IMR-90 (cell line): Measurements from ENCODE around the gene ARHGAP24. TPM values are rescaled to one million over a fixed set of nuclear protein-coding genes. Genes with fewer than 3 reads are reported as not detected.

Source experiments
- ATAC-seq: fragments of 200-7000 bp; cut with Tn5 transposase; 2 replicates; pipeline ENCODE4 v1.9.1; 2020; ENCODE audit warnings: low read depth, mild to moderate bottlenecking, moderate library complexity
- BruUV-seq: library from RNA; stranded (reverse); fragments of 400-500 nt; replicated peaks from 2 replicates; lab custom pipeline; 2021; lab: Mats Ljungman, UMichigan
- CTCF ChIA-PET: fragments of 300-600 bp; formaldehyde crosslinking; extraction: SDS; loops from one replicate; lab custom pipeline; 2021; ENCODE audit warnings: antibody characterized with exemption; lab: Yijun Ruan, JAX
- POLR2A ChIA-PET: fragments of 300-600 bp; sonication (Branson Sonifier 250); formaldehyde crosslinking; loops from one replicate; lab custom pipeline; 2022; ENCODE audit warnings: antibody characterized with exemption; ENCODE audit not compliant: unreplicated experiment; lab: Charles Lee
- DNase-seq: peaks from one replicate; pipeline ENCODE4 v3.0.0; 2013
- H2AFZ ChIP-seq: replicated peaks from 2 replicates; pipeline ENCODE3; 2013; ENCODE audit warnings: low read length, mild to moderate bottlenecking; ENCODE audit not compliant: poor library complexity
- H2AK5ac ChIP-seq: 2 replicates; pipeline ENCODE4 v1.6.1; 2013; ENCODE audit warnings: low read depth, low read length, inconsistent platforms
- H2AK9ac ChIP-seq: replicated peaks from 2 replicates; pipeline ENCODE3; 2013; ENCODE audit warnings: mild to moderate bottlenecking, low read depth, low read length, moderate library complexity; ENCODE audit not compliant: poor library complexity
- H2BK120ac ChIP-seq: 2 replicates; pipeline ENCODE4 v1.6.1; 2013; ENCODE audit warnings: low read depth, low read length, inconsistent platforms
- H2BK15ac ChIP-seq: 3 replicates; pipeline ENCODE4 v1.6.1; 2013; ENCODE audit warnings: low read depth, low read length, inconsistent platforms
- H2BK20ac ChIP-seq: 2 replicates; pipeline ENCODE4 v1.6.1; 2013; ENCODE audit warnings: low read depth, mild to moderate bottlenecking, inconsistent platforms, low read length, moderate library complexity
- H2BK5ac ChIP-seq: 2 replicates; pipeline ENCODE4 v1.6.1; 2013; ENCODE audit warnings: mild to moderate bottlenecking, low read depth, low read length, inconsistent platforms; ENCODE audit not compliant: poor library complexity, severe bottlenecking
- H3K14ac ChIP-seq: replicated peaks from 2 replicates; pipeline ENCODE4 v1.6.1; 2013; ENCODE audit warnings: low read depth, low read length, inconsistent platforms
- H3K18ac ChIP-seq: 2 replicates; pipeline ENCODE4 v1.6.1; 2013; ENCODE audit warnings: low read depth, low read length, control low read depth
- H3K23ac ChIP-seq: 2 replicates; pipeline ENCODE4 v1.6.1; 2013; ENCODE audit warnings: low read depth, low read length, inconsistent platforms
- H3K27ac ChIP-seq: 2 replicates; pipeline ENCODE4 v1.5.1; 2013; ENCODE audit warnings: mild to moderate bottlenecking, control low read depth, low read length; ENCODE audit not compliant: insufficient read depth
- H3K27me3 ChIP-seq: 2 replicates; pipeline ENCODE4 v1.6.1; 2013; ENCODE audit warnings: low read length; ENCODE audit not compliant: control insufficient read depth, insufficient read depth
- H3K36me3 ChIP-seq: 2 replicates; pipeline ENCODE4 v1.6.1; 2013; ENCODE audit warnings: low read length, mixed read lengths; ENCODE audit not compliant: control insufficient read depth, insufficient read depth
- H3K4ac ChIP-seq: 2 replicates; pipeline ENCODE4 v1.6.1; 2013; ENCODE audit warnings: low read depth, low read length, inconsistent platforms
- H3K4me1 ChIP-seq: 2 replicates; pipeline ENCODE4 v1.6.1; 2013; ENCODE audit warnings: low read length, mixed read lengths; ENCODE audit not compliant: control insufficient read depth, insufficient read depth
- H3K4me2 ChIP-seq: 2 replicates; pipeline ENCODE4 v1.6.1; 2013; ENCODE audit warnings: low read depth, mild to moderate bottlenecking, control low read depth, low read length, moderate library complexity
- H3K4me3 ChIP-seq: 2 replicates; pipeline ENCODE4 v1.5.1; 2013; ENCODE audit warnings: low read depth, mild to moderate bottlenecking, control low read depth, low read length, moderate library complexity; ENCODE audit not compliant: insufficient read depth
- H3K56ac ChIP-seq: 2 replicates; pipeline ENCODE4 v1.6.1; 2013; ENCODE audit warnings: low read length, inconsistent platforms; ENCODE audit not compliant: insufficient read depth; ENCODE audit errors: extremely low read depth
- H3K79me1 ChIP-seq, 2 experiments: 2 replicates each; pipeline ENCODE4 v1.6.1; 2013; ENCODE audit warnings: low read length in 2 of 2, inconsistent platforms in 1 of 2, low read depth in 1 of 2
- H3K9ac ChIP-seq: 2 replicates; pipeline ENCODE4 v1.6.1; 2013; ENCODE audit warnings: low read depth, low read length, control low read depth
- H3K9me1 ChIP-seq: 2 replicates; pipeline ENCODE4 v1.6.1; 2013; ENCODE audit warnings: low read length, inconsistent platforms; ENCODE audit not compliant: insufficient read depth
- H3K9me3 ChIP-seq: 2 replicates; pipeline ENCODE4 v1.6.1; 2013; ENCODE audit warnings: low read length; ENCODE audit not compliant: control insufficient read depth, insufficient read depth
- H4K20me1 ChIP-seq: 2 replicates; pipeline ENCODE4 v1.6.1; 2013; ENCODE audit warnings: low read length, inconsistent platforms; ENCODE audit not compliant: insufficient read depth
- H4K5ac ChIP-seq: 2 replicates; pipeline ENCODE4 v1.6.1; 2013; ENCODE audit warnings: mild to moderate bottlenecking, low read depth, low read length, control low read depth
- H4K8ac ChIP-seq, 2 experiments: 2 replicates each; pipeline ENCODE4 v1.6.1; 2013; ENCODE audit warnings: low read depth in 2 of 2, low read length in 2 of 2, control low read depth in 1 of 2, inconsistent platforms in 1 of 2
- H4K91ac ChIP-seq: 2 replicates; pipeline ENCODE4 v1.6.1; 2013; ENCODE audit warnings: low read depth, low read length, inconsistent platforms; ENCODE audit not compliant: insufficient read depth
- BHLHE40 ChIP-seq: fragments of 150-350 bp; IDR thresholded peaks from 2 replicates; pipeline ENCODE4 v1.6.1; 2016; ENCODE audit warnings: mild to moderate bottlenecking, low read depth, low read length
- CEBPB ChIP-seq: IDR thresholded peaks from 2 replicates; pipeline ENCODE4 v1.6.1; 2012; ENCODE audit warnings: low read depth, low read length, improper control_type of control experiment
- CHD1 ChIP-seq: IDR thresholded peaks from 2 replicates; pipeline ENCODE4 v1.6.1; 2012; ENCODE audit warnings: low read depth, low read length, improper control_type of control experiment
- CTCF ChIP-seq: conservative IDR thresholded peaks from 2 replicates; pipeline ENCODE4 v1.5.1; 2012; ENCODE audit warnings: mild to moderate bottlenecking, low read depth, low read length, improper control_type of control experiment
- ELK1 ChIP-seq: fragments of 150-350 bp; IDR thresholded peaks from 2 replicates; pipeline ENCODE4 v1.6.1; 2016; ENCODE audit warnings: low read depth, mild to moderate bottlenecking, low read length, moderate library complexity, borderline replicate concordance
- FOS ChIP-seq: fragments of 150-350 bp; IDR thresholded peaks from 2 replicates; pipeline ENCODE4 v1.6.1; 2016; ENCODE audit warnings: low read depth, low read length
- MAFK ChIP-seq: IDR thresholded peaks from 2 replicates; pipeline ENCODE4 v1.6.1; 2012; ENCODE audit warnings: low read depth, low read length, improper control_type of control experiment
- MAZ ChIP-seq: IDR thresholded peaks from 2 replicates; pipeline ENCODE4 v1.6.1; 2012; ENCODE audit warnings: low read depth, mild to moderate bottlenecking, low read length, improper control_type of control experiment, moderate library complexity, borderline replicate concordance
- MXI1 ChIP-seq: IDR thresholded peaks from 2 replicates; pipeline ENCODE4 v1.6.1; 2012; ENCODE audit warnings: low read depth, mild to moderate bottlenecking, low read length, moderate library complexity, borderline replicate concordance
- NFE2L2 ChIP-seq: fragments of 150-350 bp; IDR thresholded peaks from 2 replicates; pipeline ENCODE4 v1.6.1; 2016; ENCODE audit warnings: low read depth, mild to moderate bottlenecking, low read length
- RAD21 ChIP-seq: IDR thresholded peaks from 2 replicates; pipeline ENCODE4 v1.6.1; 2012; ENCODE audit warnings: low read length, improper control_type of control experiment
- RCOR1 ChIP-seq: IDR thresholded peaks from 2 replicates; pipeline ENCODE4 v1.6.1; 2012; ENCODE audit warnings: mild to moderate bottlenecking, low read length, improper control_type of control experiment; ENCODE audit not compliant: insufficient replicate concordance
- RFX5 ChIP-seq: IDR thresholded peaks from 2 replicates; pipeline ENCODE4 v1.8.0; 2012; ENCODE audit warnings: low read depth, mild to moderate bottlenecking, low read length, moderate library complexity
- SMC3 ChIP-seq: fragments of 150-350 bp; IDR thresholded peaks from 2 replicates; pipeline ENCODE4 v1.6.1; 2016; ENCODE audit warnings: low read depth, mild to moderate bottlenecking, antibody characterized with exemption, low read length, moderate library complexity
- USF2 ChIP-seq: fragments of 150-350 bp; IDR thresholded peaks from 2 replicates; pipeline ENCODE4 v1.6.1; 2017; ENCODE audit warnings: mild to moderate bottlenecking, antibody characterized with exemption, low read length, low read depth
- WGBS, 2 experiments: methylation state at CpG; one replicate each; pipeline versions ENCODE4 v1.1.5 to v1.1.7; 2013; ENCODE audit warnings: missing lambda C conversion rate in 2 of 2; ENCODE audit not compliant: insufficient read length in 1 of 2; ENCODE audit errors: extremely low coverage in 2 of 2; 5-methylcytosine and 5-hydroxymethylcytosine counted together
- dilution Hi-C: fragments of 300-500 bp; cut with HindIII; formaldehyde crosslinking; loops from one replicate; pipeline ENCODE4 v1.14.3; 2018; ENCODE audit warnings: low sequenced_read_pairs; ENCODE audit not compliant: unreplicated experiment
- in situ Hi-C: fragments of 300-500 bp; cut with MboI; formaldehyde crosslinking; loops from 3 replicates; pipeline ENCODE4 v1.14.3; 2019; ENCODE audit warnings: low sequenced_read_pairs, inconsistent platforms, mixed read lengths
- intact Hi-C: fragments of 100-400 bp; cut with micrococcal nuclease; formaldehyde crosslinking; loops from 2 replicates; pipeline ENCODE4 v1.10.0; 2022
- polyA plus RNA-seq, 3 experiments: library from polyadenylated mRNA; depleted of rRNA; stranded (reverse); fragments of >200 nt; gene quantifications; 2 replicates each; pipeline ENCODE4 v1.2.3, GENCODE V29; 2012; ENCODE audit warnings: low replicate concordance in 1 of 3
- total RNA-seq: library from RNA; depleted of rRNA; stranded (reverse); fragments of >200 nt; gene quantifications from 2 replicates; pipeline ENCODE4 v1.2.3, GENCODE V29; 2012

The ARHGAP24 gene
- total and polyA plus RNA-seq, 2 of the 4 experiments (the other 2 are of a cell fraction) = 11.9 to 24.0 TPM

GRCh38 chr4:85606505-85606904 is 131.6 kb downstream of the ARHGAP24 start:
- no peak for ATAC-seq
- H3K36me3 ChIP-seq = no peaks in the 10 kb centered on the region
- no peak overlapping the region for H3K18ac ChIP-seq
- no peaks in the 10 kb centered on the region for H3K9me3 ChIP-seq
- DNase-seq = no peak
- no peaks in the 10 kb centered on the region for H3K79me1 ChIP-seq
- H3K27me3 ChIP-seq = no peaks in the 10 kb centered on the region
- H2AFZ ChIP-seq = no peak overlapping the region
- no peak overlapping the region for H3K4me3 ChIP-seq
- no peak overlapping the region for H3K4me2 ChIP-seq
- H4K8ac ChIP-seq = no peak overlapping the region
- no peak overlapping the region for H4K91ac ChIP-seq
- H3K27ac ChIP-seq = no peak overlapping the region
- H3K9ac ChIP-seq = no peak overlapping the region
- no peak overlapping the region for H2BK20ac ChIP-seq
- H2AK5ac ChIP-seq = no peak overlapping the region
- H3K4ac ChIP-seq = no peak overlapping the region
- H3K9me1 ChIP-seq = no peaks in the 10 kb centered on the region
- WGBS, 2 experiments = no CpG with 5 or more reads among the region's 1 CpG
- no peak overlapping the region for H2BK120ac ChIP-seq
- no peak overlapping the region for H3K14ac ChIP-seq
- dilution Hi-C loops = no loop called here
- intact Hi-C loops = no loop called here
- in situ Hi-C loops = no loop called here
- no peak overlapping the region for H3K56ac ChIP-seq
- H3K23ac ChIP-seq = no peak overlapping the region
- H2BK15ac ChIP-seq = no peak overlapping the region
- H2BK5ac ChIP-seq = no peak overlapping the region
- H2AK9ac ChIP-seq = no peak overlapping the region
- H4K5ac ChIP-seq = no peak overlapping the region
- no peaks in the 10 kb centered on the region for H4K20me1 ChIP-seq
- no TSS peak for BruUV-seq
- TF ChIP-seq MAZ = no peak
- TF ChIP-seq MAFK = no peak
- no peak for TF ChIP-seq FOS
- TF ChIP-seq BHLHE40 = no peak
- no peak for TF ChIP-seq USF2
- TF ChIP-seq RCOR1 = no peak
- TF ChIP-seq CEBPB = no peak
- no peak for TF ChIP-seq RFX5
- TF ChIP-seq CHD1 = no peak
- no peak for TF ChIP-seq SMC3
- no peak for TF ChIP-seq CTCF
- no peak for TF ChIP-seq ELK1
- TF ChIP-seq NFE2L2 = no peak
- TF ChIP-seq RAD21 = no peak
- TF ChIP-seq MXI1 = no peak
- POLR2A ChIA-PET = no interaction called here
- H3K4me1 ChIP-seq = no peaks in the 10 kb centered on the region
- CTCF ChIA-PET = no interaction called here
